Measurements from ENCODE around the gene DIDO1.
A peak's percentile ranks its signal among the peaks of the same experiment; 100 is the strongest.
"Not testable (repeated sequence)": the region's sequence is repeated elsewhere in the genome, so short reads cannot be mapped to it uniquely, and the experiment has no call there.

The DIDO1 gene

GRCh38 chr20:62962221-62962879 is 36.0 kb upstream of the DIDO1 start:
- DNase-seq: no peak

DNA sequence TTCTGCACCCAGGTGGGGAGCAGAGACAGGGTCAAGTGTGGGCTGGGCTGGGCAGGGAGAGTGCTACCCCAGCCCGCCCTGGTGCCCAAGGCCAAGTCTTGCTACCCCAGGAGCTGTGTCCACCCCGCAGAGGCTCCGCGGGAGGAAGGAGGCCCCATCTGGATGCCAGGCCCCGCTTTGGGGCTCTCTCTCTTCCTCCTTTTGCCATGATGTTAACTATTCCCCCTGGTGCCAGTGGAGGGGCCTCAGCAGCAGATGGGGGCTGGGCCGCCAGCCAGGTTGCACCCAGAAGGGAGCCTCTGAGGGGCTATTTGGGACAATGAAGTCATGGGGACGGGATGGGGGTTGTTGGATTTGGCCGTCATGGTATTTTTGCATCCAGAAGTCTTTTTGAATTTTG is 35.5 kb upstream of the DIDO1 start:
- no peak for DNase-seq

GRCh38 chr20:62961310-62961783 is 35.0 kb upstream of the DIDO1 start:
- no peak for DNase-seq

DNA sequence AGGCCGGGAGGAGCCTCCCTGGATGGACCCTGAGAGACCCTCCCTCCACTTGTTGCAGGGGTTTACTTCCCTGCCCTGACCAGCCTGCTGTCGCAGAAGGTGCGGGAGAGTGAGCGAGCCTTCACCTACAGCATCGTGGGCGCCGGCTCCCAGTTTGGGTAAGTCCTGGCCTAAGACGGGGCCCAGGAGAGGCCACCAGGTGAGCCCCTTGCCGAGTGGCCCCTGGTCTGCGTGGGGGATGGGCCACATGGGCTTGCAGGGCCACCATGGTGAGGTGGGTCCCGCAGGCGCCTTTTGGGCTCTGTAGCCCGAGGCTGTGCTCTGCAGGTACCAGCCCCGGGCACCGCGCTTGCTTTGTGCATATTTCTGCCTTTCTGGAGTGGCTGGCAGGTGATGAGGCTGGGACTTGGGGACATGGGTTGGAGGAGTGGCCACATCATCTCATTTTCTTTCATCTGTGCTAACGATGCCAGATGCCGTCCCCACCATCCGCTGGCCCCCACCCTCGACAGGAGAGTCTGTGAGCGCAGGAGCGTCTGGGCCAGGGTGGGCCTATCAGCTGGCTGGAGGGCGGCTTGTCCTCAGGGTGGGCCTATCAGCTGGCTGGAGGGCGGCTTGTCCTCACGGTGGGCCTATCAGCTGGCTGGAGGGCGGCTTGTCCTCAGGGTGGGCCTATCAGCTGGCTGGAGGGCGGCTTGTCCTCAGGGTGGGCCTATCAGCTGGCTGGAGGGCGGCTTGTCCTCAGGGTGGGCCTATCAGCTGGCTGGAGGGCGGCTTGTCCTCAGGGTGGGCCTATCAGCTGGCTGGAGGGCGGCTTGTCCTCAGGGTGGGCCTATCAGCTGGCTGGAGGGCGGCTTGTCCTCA is 34.4 kb upstream of the DIDO1 start:
- DNase-seq: not testable (repeated sequence)

DNA sequence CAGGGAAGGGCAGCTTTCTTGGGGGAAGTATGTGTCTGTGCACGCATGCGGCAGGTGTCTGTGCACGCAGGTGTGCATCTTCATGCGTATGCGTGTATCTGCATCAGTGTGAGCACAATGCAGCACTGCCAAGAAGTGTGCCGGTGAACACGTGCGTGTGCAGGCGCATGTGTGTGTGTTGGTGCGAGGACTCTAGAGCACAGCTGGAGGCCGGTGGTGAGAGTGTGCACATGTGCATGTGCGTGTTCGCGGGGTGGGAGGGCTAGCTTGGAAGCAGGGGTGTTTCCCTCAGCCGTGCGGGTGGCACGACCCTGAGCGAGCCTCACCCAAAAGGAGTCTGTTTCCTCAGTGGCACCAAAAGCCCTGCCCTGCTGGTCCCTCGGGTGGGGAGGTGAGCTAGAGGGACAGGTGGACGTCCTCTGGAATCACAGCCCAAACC is 33.7 kb upstream of the DIDO1 start:
- DNase-seq: no peak

DNA sequence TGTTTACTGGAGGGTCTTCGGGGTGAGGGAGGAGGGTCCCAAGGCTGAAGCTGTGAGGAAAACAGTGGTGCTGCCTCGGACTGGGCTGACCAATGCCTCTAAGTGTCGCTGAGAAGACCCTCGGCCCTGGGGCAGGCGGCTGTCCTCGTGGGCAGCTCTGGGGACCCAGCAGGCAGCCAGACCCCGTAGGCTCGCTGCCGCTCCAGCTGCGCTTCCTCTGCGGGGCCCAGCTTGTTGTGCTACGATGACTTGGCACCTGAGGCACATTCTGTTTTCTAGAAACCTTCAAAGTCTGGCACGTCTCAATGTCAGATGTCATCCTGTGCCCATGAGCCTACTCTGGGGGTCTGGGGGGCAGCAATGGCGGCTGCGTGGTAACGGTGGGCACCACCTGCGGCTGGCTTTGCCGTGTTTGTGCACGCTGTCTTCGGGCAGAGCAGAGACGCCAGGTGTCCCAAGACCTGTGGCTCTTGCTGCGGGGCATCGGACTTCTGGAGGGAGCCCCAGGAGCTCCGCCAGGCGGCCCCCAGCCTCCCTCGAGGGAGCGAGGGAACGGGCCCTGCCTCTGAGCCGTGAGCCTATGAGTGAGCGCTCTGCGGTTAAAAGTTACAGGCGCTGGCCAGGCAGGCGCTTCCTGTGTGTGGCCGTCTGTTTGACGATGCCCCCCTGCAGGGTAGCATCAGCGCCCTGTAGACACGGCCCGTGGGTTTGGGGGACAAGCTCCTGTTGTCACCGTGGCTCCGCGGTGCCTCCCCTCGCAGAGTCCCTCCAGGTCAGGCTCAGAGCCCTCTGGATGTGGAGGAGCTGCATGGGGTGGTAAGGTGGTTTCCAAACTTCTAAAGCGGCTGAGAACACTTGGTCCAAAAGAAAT is 33.0 kb upstream of the DIDO1 start:
- DNase-seq: no peak

DNA sequence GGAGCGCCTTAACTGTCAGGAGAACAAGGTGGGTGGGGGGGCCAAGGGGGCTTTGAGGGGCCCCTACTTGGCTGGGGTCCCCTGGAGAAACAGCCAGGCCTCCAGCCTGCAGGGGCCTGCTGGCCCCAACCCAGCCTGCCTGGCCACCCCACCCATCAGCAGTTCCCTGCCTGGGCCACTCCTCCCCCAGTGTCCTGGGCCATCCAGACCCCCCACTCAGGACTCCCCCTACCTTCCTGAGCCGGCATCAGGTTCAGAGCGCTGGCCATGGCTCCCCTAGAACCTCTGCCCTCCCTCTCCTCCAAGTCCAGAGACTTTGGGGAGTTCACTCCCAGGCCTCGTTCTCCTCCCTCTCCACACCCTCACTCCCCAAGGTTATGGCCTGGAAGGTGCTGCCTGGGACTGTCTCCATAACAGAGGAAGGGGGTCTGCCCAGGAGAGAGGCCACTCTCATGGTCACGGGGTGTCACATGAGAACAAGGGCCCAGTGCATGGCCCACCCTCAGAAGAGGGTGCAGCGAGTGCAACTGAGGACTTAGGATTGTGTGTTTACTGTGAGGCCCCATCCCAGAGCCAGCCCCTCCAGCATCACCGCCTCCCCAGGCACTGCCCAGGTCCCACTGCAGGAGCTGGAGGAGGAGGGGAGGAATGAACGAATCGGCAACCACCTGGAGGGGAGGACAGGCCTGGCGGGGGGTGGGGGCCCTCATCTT is 32.2 kb upstream of the DIDO1 start:
- no peak for DNase-seq

DNA sequence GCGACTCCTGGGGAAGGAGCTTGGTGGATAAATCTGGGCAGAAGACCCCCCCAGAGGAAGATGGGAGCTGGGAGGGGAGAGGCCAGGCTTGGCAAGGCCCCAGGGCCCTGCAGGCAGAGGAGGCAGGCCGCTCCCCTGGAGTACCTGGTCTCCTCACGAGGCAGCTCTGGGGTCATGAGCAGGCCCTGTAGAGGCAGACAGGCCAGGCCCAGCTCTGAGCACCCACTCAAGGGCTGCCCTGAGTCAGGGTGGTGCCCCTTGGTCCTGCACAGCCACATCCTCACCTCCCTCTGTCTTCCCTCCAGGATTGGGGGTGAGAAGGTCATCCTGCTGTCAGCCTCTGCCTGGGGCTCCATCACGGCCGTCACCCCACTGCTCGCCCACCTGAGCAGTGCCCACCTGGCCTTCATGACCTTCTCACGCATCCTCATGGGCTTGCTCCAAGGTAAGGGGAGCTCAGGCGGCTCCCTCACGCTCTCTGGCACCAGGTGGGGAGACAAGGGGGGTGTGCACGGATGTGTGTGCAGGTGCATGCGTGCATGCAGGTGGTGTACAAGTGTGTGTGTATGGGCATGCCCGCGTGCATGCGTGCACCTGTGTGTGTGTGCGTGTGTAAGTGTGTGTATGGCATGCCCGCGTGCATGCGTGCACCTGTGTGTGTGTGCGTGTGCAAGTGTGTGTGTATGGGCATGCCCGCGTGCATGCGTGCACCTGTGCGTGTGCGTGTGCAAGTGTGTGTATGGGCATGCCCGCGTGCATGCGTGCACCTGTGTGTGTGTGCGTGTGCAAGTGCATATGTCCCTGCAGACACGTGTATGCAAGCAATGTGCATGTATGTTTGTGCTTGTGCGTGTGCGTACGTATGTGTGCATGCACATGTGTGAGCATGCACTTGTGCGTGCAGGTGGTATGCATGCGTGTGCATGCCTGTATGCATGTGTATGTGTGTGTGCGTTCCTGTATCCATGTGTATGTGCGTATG is 31.1 kb upstream of the DIDO1 start:
- no peak for DNase-seq

- no peak for DNase-seq
Measured at GRCh38 chr20:62956387-62957135, 30.3 kb upstream of the DIDO1 start.

GRCh38 chr20:62955519-62956386 is 29.4 kb upstream of the DIDO1 start:
- DNase-seq: no peak

GRCh38 chr20:62953839-62954703 is 27.8 kb upstream of the DIDO1 start:
- peak; percentile 80 for DNase-seq

- peak; percentile 59 for DNase-seq
Measured at GRCh38 chr20:62952968-62953838, 26.9 kb upstream of the DIDO1 start.

- peak; percentile 90 for DNase-seq
Measured at GRCh38 chr20:62952373-62952967, 26.2 kb upstream of the DIDO1 start, which contains the start of gene SLC17A9. Gene SLC17A9, plus strand, starts transcription at chr20:62952709. Its CDS starts 122 bp downstream, at chr20:62952831.

GRCh38 chr20:62951896-62952372 is 25.6 kb upstream of the DIDO1 start:
- DNase-seq: no peak

DNA sequence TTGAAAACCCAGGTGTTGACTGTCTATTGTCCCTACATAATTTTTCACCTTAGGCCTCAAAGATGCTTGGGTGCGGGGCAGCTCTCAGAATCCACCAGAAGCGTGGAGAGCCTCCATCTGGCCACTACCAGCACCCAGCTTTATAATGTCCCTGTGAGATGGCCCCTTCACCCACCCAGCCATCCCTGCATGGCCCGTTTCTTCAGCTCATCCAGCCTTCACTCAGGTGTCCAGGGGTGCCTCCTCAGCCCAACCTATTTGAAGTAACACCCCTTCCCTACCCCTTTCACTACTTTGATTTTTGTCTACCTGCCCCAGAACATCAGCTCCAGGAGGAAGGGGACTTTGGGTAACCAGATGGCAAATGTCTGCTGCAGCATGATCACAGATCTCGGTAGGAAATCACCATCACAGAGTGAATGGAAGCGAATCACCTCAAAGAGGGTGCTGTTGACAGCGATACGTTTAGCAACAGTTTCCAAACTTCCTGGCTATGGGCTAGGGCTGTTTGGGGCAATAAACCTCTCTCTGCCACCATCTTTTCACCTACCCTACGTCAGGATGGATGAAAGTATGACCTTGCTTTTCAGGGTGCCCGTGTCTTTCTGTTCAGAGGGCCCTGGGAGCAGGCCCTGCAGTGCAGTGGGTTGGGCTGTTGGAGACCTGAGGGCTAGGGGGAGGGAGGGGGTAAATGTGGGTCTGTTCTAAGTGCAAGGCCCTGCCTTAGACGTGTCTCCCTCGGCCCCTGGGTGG is 25.0 kb upstream of the DIDO1 start:
- DNase-seq: no peak

DNA sequence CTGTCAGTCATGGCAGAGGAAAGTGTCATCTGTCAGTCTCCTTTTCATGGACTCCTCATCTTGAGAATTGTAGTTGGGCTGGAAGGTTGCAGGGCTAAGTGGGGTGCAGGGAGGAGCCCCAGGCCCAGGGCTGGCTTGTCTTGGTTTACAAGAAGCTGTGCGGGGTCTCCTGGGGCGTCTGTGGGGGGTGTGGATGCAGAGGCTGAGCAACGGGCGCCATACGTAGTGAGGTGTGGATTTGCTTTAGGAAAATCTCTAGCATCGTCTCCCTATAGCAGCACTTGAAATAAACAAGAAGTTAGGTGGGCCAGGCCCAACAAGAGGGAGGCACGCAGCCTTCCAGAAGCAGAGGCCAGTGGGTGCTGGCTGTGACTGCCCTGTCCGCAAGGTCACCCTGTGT is 24.4 kb upstream of the DIDO1 start:
- no peak for DNase-seq
